ENCODE measurements around the gene EPHA5. TPM values are rescaled to one million over a fixed set of nuclear protein-coding genes. Genes with fewer than 3 reads are reported as not detected.
A peak's percentile ranks its signal among the peaks of the same experiment; 100 is the strongest.

EPHA5 gene
- total RNA-seq, result 0.75 to 1.0 TPM (median 0.94 TPM) in 3 replicates

DNA sequence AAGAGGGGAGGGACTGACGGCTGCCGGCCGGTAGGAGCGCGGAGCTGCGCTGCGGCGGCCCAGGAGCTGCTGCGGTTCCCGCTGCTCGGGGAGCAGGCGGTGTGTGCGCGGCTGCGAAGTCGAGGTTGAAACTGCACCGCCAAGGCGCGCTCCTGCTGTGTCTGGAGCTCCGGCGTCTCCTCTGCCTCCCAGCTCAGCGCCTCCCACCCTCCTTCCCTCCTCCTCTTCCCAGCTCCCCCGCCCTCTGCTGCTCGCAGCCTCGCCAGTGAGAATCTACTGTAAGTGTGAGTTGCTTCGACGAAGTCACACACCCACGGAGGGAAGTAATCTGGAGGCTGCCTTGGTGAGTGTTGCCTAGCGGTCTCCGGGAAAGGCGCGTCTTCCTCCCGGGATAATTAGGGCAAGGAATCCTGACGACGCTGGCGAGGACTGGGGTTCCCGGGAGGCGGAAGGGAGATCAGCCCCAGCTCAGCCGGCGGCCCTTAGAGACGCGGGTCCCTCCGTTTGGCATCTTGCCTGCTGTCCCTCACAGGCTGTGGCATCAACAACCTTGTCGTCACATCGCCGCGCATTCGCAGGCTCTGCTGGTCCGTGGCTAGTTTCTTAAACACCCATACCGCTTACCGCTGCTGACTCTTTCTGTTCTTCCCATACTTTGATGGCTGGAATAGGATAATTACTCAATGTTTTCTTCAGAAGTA, at the start of gene EPHA5:
TSS of gene EPHA5 (minus strand) at position 159 of the 701 bp plus-strand sequence. CDS start 747 bp downstream, outside the sequence.
- Mint-ChIP-seq H3K27me3 (ENCODE audit: low read depth) (peaks cover 87% of the 10 kb centered on the region), H3K27ac (peak within 1 kb of the TSS; percentile 31), H3K4me3 (peak within 1 kb of the TSS; percentile 72)

DNA sequence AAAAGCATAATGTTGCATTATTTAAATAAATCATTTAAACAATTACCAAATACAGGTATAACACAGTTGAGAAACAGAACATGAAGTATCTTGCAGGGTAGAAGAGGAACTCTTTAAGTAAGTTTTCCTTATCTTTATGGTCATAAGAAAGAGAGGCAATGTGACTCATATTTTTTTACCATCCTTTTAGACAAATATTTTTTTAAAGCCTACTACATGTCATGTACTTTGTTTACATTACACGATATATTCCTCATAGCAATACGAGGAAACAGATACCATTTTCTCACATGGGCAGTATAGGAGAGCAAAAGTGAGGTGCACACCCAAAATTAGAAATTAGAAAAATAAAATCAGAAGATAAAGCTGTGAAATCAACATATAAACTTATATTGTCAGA, 49.3 kb upstream of the EPHA5 start:
- no peak overlapping the region for H3K27ac Mint-ChIP-seq
- DNase-seq (ENCODE audit: low spot score in 2 of 2, unreplicated experiment in 2 of 2), result no peak
- H3K4me1 Mint-ChIP-seq, result no peaks in the 10 kb centered on the region
- H3K9me3 Mint-ChIP-seq, result peaks cover 1% of the 10 kb centered on the region
- H3K4me3 Mint-ChIP-seq, result no peak overlapping the region
- H3K27me3 Mint-ChIP-seq (ENCODE audit: low read depth), result no peaks in the 10 kb centered on the region
- TF ChIP-seq, protein P1, sequence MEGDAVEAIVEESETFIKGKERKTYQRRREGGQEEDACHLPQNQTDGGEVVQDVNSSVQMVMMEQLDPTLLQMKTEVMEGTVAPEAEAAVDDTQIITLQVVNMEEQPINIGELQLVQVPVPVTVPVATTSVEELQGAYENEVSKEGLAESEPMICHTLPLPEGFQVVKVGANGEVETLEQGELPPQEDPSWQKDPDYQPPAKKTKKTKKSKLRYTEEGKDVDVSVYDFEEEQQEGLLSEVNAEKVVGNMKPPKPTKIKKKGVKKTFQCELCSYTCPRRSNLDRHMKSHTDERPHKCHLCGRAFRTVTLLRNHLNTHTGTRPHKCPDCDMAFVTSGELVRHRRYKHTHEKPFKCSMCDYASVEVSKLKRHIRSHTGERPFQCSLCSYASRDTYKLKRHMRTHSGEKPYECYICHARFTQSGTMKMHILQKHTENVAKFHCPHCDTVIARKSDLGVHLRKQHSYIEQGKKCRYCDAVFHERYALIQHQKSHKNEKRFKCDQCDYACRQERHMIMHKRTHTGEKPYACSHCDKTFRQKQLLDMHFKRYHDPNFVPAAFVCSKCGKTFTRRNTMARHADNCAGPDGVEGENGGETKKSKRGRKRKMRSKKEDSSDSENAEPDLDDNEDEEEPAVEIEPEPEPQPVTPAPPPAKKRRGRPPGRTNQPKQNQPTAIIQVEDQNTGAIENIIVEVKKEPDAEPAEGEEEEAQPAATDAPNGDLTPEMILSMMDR (IDR thresholded peaks at IDR 0.05; ENCODE audit: unreplicated experiment), result no peak
- no peaks in the 10 kb centered on the region for H3K36me3 Mint-ChIP-seq

More for the DNA sequence above, at the start of gene EPHA5:
- Mint-ChIP-seq H3K9me3 (no peaks in the 10 kb centered on the region), H3K4me1 (peaks cover 25% of the 10 kb centered on the region), H3K36me3 (no peaks in the 10 kb centered on the region)
- TF ChIP-seq, protein P1 (IDR thresholded peaks at IDR 0.05; ENCODE audit: unreplicated experiment), result no peak
- DNase-seq (ENCODE audit: low spot score in 2 of 2, unreplicated experiment in 2 of 2), result peak; percentile 59 to 82

DNA sequence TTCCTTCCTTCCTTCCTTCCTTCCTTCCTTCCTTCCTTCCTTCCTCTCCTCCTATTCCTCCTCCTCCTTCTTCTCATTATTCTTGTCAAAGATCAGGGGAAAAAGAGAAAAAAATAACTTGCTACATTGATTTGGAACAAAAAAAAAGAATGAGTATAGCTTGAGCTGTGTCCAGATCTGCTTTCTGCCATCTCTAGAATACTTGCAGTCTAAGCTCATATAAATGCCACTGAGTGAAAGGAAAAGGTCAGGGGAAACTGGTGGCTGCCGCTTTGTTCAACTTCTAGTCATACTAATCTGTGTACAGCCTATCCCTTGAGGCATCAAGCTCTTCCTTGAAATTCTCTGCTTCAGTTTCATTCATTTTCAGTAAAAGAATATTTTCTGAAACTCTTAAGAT, 28.3 kb upstream of the EPHA5 start:
- H3K9me3 Mint-ChIP-seq, result no peaks in the 10 kb centered on the region
- H3K4me1 Mint-ChIP-seq, result no peaks in the 10 kb centered on the region
- no peak overlapping the region for H3K27ac Mint-ChIP-seq
- no peak overlapping the region for H3K4me3 Mint-ChIP-seq
- H3K27me3 Mint-ChIP-seq (ENCODE audit: low read depth), result peaks cover 6% of the 10 kb centered on the region
- TF ChIP-seq, protein P1 (IDR thresholded peaks at IDR 0.05; ENCODE audit: unreplicated experiment), result no peak
- no peaks in the 10 kb centered on the region for H3K36me3 Mint-ChIP-seq
- no peak for DNase-seq (ENCODE audit: low spot score in 2 of 2, unreplicated experiment in 2 of 2)

DNA sequence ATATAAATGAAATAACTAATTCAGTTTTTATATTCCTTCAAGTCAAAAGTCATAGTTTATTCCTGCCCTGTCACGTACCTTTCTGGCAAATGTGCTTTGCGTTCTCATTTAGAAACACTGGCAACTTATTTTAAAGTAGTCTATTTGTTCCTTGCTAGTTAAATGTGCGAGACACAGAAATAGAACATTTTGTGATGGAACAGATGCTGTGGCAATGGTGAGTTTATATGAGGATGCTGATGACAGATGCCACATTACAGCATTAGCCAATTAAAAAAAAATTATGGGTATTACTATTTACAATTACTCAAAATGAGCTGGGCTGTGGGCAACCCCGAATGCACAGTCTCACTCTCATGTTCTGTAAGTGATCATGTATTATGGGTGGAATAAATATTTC, 26.1 kb upstream of the EPHA5 start:
- no peaks in the 10 kb centered on the region for H3K4me1 Mint-ChIP-seq
- H3K9me3 Mint-ChIP-seq, result no peaks in the 10 kb centered on the region
- DNase-seq (ENCODE audit: low spot score in 2 of 2, unreplicated experiment in 2 of 2), result no peak
- no peak overlapping the region for H3K4me3 Mint-ChIP-seq
- H3K27ac Mint-ChIP-seq, result no peak overlapping the region
- H3K36me3 Mint-ChIP-seq, result no peaks in the 10 kb centered on the region
- H3K27me3 Mint-ChIP-seq (ENCODE audit: low read depth), result peaks cover 6% of the 10 kb centered on the region
- TF ChIP-seq, protein P1 (IDR thresholded peaks at IDR 0.05; ENCODE audit: unreplicated experiment), result no peak

DNA sequence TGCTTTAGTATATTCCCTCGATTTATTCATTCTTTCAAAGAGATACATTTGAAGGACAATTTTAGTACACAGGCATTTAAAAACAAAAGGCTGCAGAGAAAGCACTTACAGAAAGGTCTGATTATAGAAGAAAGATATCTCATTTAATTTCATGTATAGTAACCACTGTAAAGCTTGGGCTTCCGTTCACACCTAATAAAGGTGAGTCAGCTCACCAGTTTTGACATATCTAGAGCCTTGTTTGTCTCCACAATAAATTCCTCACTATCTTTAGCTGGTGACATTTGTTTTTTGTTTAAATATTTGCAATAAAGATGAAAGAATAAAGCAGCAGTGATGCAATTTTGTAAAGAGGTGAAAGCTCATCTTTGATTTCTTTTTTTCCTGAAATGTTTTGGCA, 1.1 kb upstream of the EPHA5 start:
- no peak overlapping the region for H3K27ac Mint-ChIP-seq
- H3K36me3 Mint-ChIP-seq, result no peaks in the 10 kb centered on the region
- peak overlapping the region; percentile 69 for H3K4me3 Mint-ChIP-seq
- no peak for DNase-seq (ENCODE audit: low spot score in 2 of 2, unreplicated experiment in 2 of 2)
- H3K9me3 Mint-ChIP-seq, result no peaks in the 10 kb centered on the region
- peaks cover 25% of the 10 kb centered on the region for H3K4me1 Mint-ChIP-seq
- TF ChIP-seq, protein P1 (IDR thresholded peaks at IDR 0.05; ENCODE audit: unreplicated experiment), result no peak
- peaks cover 79% of the 10 kb centered on the region for H3K27me3 Mint-ChIP-seq (ENCODE audit: low read depth)
